GM12878 (cell line): ENCODE measurements around the gene RYR2. TPM values are rescaled to one million over a fixed set of nuclear protein-coding genes. Genes with fewer than 3 reads are reported as not detected.

Experiments used
- ATAC-seq: fragments of 200-7000 bp; cut with Tn5 transposase; 3 replicates; pipeline ENCODE4 v1.9.1; 2020; ENCODE audit warnings: mild to moderate bottlenecking, moderate library complexity
- BruUV-seq: library from RNA; stranded (reverse); fragments of 400-500 nt; replicated peaks from 2 replicates; lab custom pipeline; 2021; lab: Mats Ljungman, UMichigan
- CTCF ChIA-PET: fragments of 300-600 bp; sonication (Branson Sonifier 250); formaldehyde crosslinking; extraction: SDS; loops from one replicate; lab custom pipeline; 2021; ENCODE audit warnings: inconsistent platforms; lab: Yijun Ruan, JAX
- POLR2A ChIA-PET: fragments of 350-600 bp; formaldehyde crosslinking; extraction: SDS; loops from one replicate; lab custom pipeline; 2021; ENCODE audit warnings: inconsistent platforms; lab: Charles Lee
- RAD21 ChIA-PET: fragments of 300-600 bp; sonication (Branson Sonifier 250); formaldehyde crosslinking; loops from one replicate; lab custom pipeline; 2023; ENCODE audit warnings: antibody characterized with exemption; ENCODE audit not compliant: unreplicated experiment; lab: Charles Lee
- SMC1A ChIA-PET: fragments of 300-600 bp; sonication (Branson Sonifier 250); formaldehyde crosslinking; loops from one replicate; lab custom pipeline; 2023; ENCODE audit not compliant: unreplicated experiment, uncharacterized antibody; lab: Charles Lee
- DNase-seq: peaks from one replicate; pipeline ENCODE4 v3.0.0-alpha.2; 2011; ENCODE audit warnings: low read depth, low spot score
- FAIRE-seq: peaks from 3 replicates; lab custom pipeline; 2011; peaks lifted over from hg19 to GRCh38; lab: Jason Lieb, UNC
- H2AFZ ChIP-seq: 2 replicates; pipeline ENCODE4 v1.6.0; 2011; ENCODE audit warnings: low read depth, low read length, control low read depth; ENCODE audit not compliant: control insufficient read depth
- H3K27ac ChIP-seq: 2 replicates; pipeline ENCODE4 v1.5.1; 2011; ENCODE audit warnings: control low read depth; ENCODE audit not compliant: control insufficient read depth, insufficient read depth
- H3K27me3 ChIP-seq, 2 experiments: replicated peaks in 1 of 2; 2 replicates each; pipeline versions ENCODE4 v1.6.0 to v1.6.1; 2011; ENCODE audit warnings: low read length in 1 of 2; ENCODE audit not compliant: control insufficient read depth in 2 of 2, insufficient read depth in 2 of 2
- H3K36me3 ChIP-seq, 2 experiments: 2 replicates each; pipeline ENCODE4 v1.5.1; 2011; ENCODE audit warnings: low read length in 1 of 2; ENCODE audit not compliant: control insufficient read depth in 2 of 2, insufficient read depth in 2 of 2
- H3K4me1 ChIP-seq: 2 replicates; pipeline ENCODE4 v1.6.1; 2011; ENCODE audit warnings: mild to moderate bottlenecking, low read length, moderate library complexity, mixed read lengths; ENCODE audit not compliant: control insufficient read depth, insufficient read depth
- H3K4me2 ChIP-seq: 2 replicates; pipeline ENCODE4 v1.6.0; 2011; ENCODE audit warnings: control low read depth; ENCODE audit not compliant: control insufficient read depth, insufficient read depth
- H3K4me3 ChIP-seq: fragments of 200-600 bp; sonication (generic); 2 replicates; pipeline ENCODE4 v1.5.1; 2016
- H3K79me2 ChIP-seq: 2 replicates; pipeline ENCODE4 v1.6.0; 2011; ENCODE audit warnings: low read length; ENCODE audit not compliant: control insufficient read depth, insufficient read depth
- H3K9ac ChIP-seq: 2 replicates; pipeline ENCODE4 v1.8.0; 2011; ENCODE audit warnings: low read length, control low read depth, mixed read lengths; ENCODE audit not compliant: control insufficient read depth, insufficient read depth
- H3K9me3 ChIP-seq: replicated peaks from 3 replicates; pipeline ENCODE4 v1.5.1; 2011; ENCODE audit warnings: mild to moderate bottlenecking, low read length; ENCODE audit not compliant: control insufficient read depth, insufficient read depth
- H4K20me1 ChIP-seq: 2 replicates; pipeline ENCODE4 v1.6.0; 2011; ENCODE audit not compliant: control insufficient read depth, insufficient read depth
- BACH1 ChIP-seq: fragments of 450-650 bp; IDR thresholded peaks from 2 replicates; pipeline ENCODE4 v1.6.1; 2017; ENCODE audit warnings: mild to moderate bottlenecking, borderline replicate concordance
- CREB1 ChIP-seq: IDR thresholded peaks from 2 replicates; pipeline ENCODE4 v1.6.1; 2012; ENCODE audit warnings: low read depth, mild to moderate bottlenecking, inconsistent platforms
- FOS ChIP-seq: IDR thresholded peaks from 3 replicates; pipeline ENCODE4 v1.6.1; 2011; ENCODE audit warnings: borderline replicate concordance; ENCODE audit not compliant: insufficient read length; ENCODE audit errors: extremely low read depth
- IRF3 ChIP-seq: fragments of 450-650 bp; IDR thresholded peaks from 2 replicates; pipeline ENCODE4 v1.6.1; 2014; ENCODE audit warnings: mild to moderate bottlenecking
- IRF5 ChIP-seq: fragments of 450-650 bp; IDR thresholded peaks from 2 replicates; pipeline ENCODE4 v1.6.1; 2017; ENCODE audit warnings: borderline replicate concordance
- KAT2A ChIP-seq: conservative IDR thresholded peaks from 2 replicates; pipeline ENCODE4 v1.6.1; 2011; ENCODE audit warnings: low read depth, low read length; ENCODE audit not compliant: control insufficient read depth
- MTA3 ChIP-seq: IDR thresholded peaks from 2 replicates; pipeline ENCODE4 v1.6.1; 2012; ENCODE audit warnings: low read length, inconsistent platforms, borderline replicate concordance
- MYC ChIP-seq: IDR thresholded peaks from 2 replicates; pipeline ENCODE4 v1.6.1; 2011; ENCODE audit warnings: mild to moderate bottlenecking, low read length, moderate library complexity, inconsistent platforms; ENCODE audit not compliant: insufficient read depth, insufficient replicate concordance, insufficient read length, severe bottlenecking
- NRF1 ChIP-seq: conservative IDR thresholded peaks from 2 replicates; pipeline ENCODE4 v1.6.1; 2011; ENCODE audit warnings: mild to moderate bottlenecking, low read depth, low read length, improper control_type of control experiment
- SREBF1 ChIP-seq: IDR thresholded peaks from 2 replicates; pipeline ENCODE4 v1.6.1; 2012; ENCODE audit warnings: mild to moderate bottlenecking, low read length
- TCF7 ChIP-seq: IDR thresholded peaks from 2 replicates; pipeline ENCODE4 v1.6.1; 2014; ENCODE audit warnings: antibody characterized with exemption, borderline replicate concordance
- ZBTB4 ChIP-seq: fragments of 450-650 bp; formaldehyde crosslinking; IDR thresholded peaks from 2 replicates; pipeline ENCODE4 v1.4.0; 2022; ENCODE audit warnings: mild to moderate bottlenecking, moderate library complexity
- ZNF274 ChIP-seq: IDR thresholded peaks from one replicate; pipeline ENCODE4 v1.8.0; 2011; ENCODE audit not compliant: insufficient read length, insufficient read depth
- WGBS: methylation state at CpG from one replicate; pipeline ENCODE4 v1.1.6; 2016; ENCODE audit warnings: low lambda C conversion rate; ENCODE audit not compliant: insufficient replicate concordance, insufficient coverage; ENCODE audit errors: missing lambda C conversion rate; 5-methylcytosine and 5-hydroxymethylcytosine counted together
- in situ Hi-C: fragments of 300-500 bp; cut with MboI; formaldehyde crosslinking; loops from 9 replicates; pipeline ENCODE4 v1.14.3; 2018; ENCODE audit warnings: mixed read lengths
- intact Hi-C: fragments of 100-400 bp; cut with micrococcal nuclease; formaldehyde crosslinking; loops from one replicate; pipeline ENCODE4 v1.14.2; 2022; ENCODE audit not compliant: unreplicated experiment
- polyA plus RNA-seq, 11 experiments: library from polyadenylated mRNA; depleted of rRNA in 4 of 11; unstranded in 6 of 11; stranded (reverse) in 5 of 11; fragments of >200 nt; fragmentation: Nextera tagmentation in 4 of 11; fragmentation: Illumina TruSeq in 1 of 11; extraction: Ambion mirVana in 4 of 11; extraction: Trizol in 1 of 11; gene quantifications; 1 replicate in 1 of 11; 2 replicates in 10 of 11; pipeline versions ENCODE4 v1.2.1 to v1.2.3, GENCODE V29; 2011 to 2016; ENCODE audit warnings: inconsistent platforms in 2 of 11, missing spikeins in 2 of 11, low read depth in 1 of 11
- total RNA-seq, 4 experiments: library from RNA; depleted of rRNA in 3 of 4; stranded (reverse); fragments of >200 nt in 3 of 4; fragmentation: Illumina TruSeq in 1 of 4; extraction: Trizol in 1 of 4; gene quantifications; 2 replicates each; pipeline versions ENCODE4 v1.2.1 to v1.2.3, GENCODE V29; 2013 to 2021

Gene RYR2
- total and polyA plus RNA-seq, 10 of the 15 experiments (the other 5 are each of a cell fraction or from before 2014, with no cell fraction given): 0.01 to 0.04 TPM; not detected in 8

GRCh38 chr1:237191403-237191802 lies 149.4 kb downstream of the RYR2 start:
- no peak overlapping the region for H3K9ac ChIP-seq
- CTCF ChIA-PET: no interaction called here
- H4K20me1 ChIP-seq: no peaks in the 10 kb centered on the region
- H3K4me3 ChIP-seq: no peak overlapping the region
- no peak for DNase-seq
- BruUV-seq: no TSS peak
- H3K79me2 ChIP-seq: no peaks in the 10 kb centered on the region
- no peak overlapping the region for H3K4me2 ChIP-seq
- H2AFZ ChIP-seq: no peak overlapping the region
- TF ChIP-seq ZBTB4 (CRISPR knock-in tag) (no peak), TCF7 (no peak), MTA3 (no peak), MYC (no peak), NRF1 (no peak), ZNF274 (no peak), SREBF1 (no peak), IRF3 (no peak), KAT2A (no peak), IRF5 (no peak), BACH1 (no peak), CREB1 (no peak), FOS (no peak)
- ATAC-seq: no peak
- H3K27ac ChIP-seq: no peak overlapping the region
- RAD21 ChIA-PET: no interaction called here
- POLR2A ChIA-PET: no interaction called here
- no peak for FAIRE-seq
- H3K4me1 ChIP-seq: no peaks in the 10 kb centered on the region
- SMC1A ChIA-PET: no interaction called here
- H3K27me3 ChIP-seq: no peaks in the 10 kb centered on the region
- in situ Hi-C loops: no loop called here
- intact Hi-C loops: no loop called here
- no peaks in the 10 kb centered on the region for H3K36me3 ChIP-seq
- no peaks in the 10 kb centered on the region for H3K9me3 ChIP-seq
- WGBS: 61% methylated on average over 9 of the region's 9 CpGs
